GM18873 (cell line): ENCODE results near the gene HOXC12.

Source experiments
- ATAC-seq: cut with Tn5 transposase; IDR thresholded peaks from one replicate; pipeline ENCODE4 v1.9.1; 2021; ENCODE audit warnings: mild to moderate bottlenecking, moderate library complexity, moderate number of reproducible peaks; ENCODE audit not compliant: unreplicated experiment, low FRiP score

Gene HOXC12

DNA sequence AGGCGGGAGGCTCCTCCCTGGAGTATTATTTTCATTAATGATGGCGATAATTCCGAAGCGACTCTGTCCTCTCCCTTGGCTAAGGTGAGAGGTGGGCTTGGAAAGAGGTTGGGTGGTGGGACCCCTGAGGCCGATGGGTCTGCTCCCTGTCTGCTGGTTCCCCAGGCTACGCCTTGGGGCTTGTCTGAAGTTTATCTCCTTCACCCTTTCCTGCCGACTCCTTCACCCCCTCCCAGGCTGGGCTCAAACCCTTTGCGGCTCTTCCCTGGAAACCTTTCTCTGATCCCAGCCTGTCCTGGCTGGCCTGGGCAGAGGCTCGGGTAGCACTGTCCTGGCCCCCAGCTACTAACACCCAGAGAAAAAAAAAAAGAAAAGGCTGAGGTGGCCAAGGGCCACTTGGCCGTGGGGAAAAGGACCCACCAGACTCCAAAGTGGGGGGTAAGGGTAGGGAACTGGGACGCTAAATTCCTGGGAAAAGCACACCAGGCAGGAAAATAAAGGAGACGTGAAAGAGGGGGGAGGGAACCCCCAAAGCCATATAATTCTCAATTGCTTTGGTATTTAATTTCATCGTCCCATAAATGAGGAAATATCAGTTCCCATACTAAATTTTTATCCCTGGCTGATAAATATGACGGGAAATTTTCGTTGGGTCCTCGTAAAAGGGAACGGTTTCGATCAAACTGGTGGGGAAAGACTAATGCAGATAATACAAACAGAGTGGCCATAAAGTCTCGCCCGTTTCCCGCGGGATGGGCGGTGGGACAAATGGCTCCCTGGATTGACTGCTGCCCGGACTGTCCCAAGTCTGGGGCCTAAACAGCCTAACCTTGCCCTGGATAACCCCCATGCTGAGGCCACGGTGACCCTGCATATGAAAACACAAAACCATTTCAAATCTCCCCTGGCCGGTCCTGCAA is 28.2 kb downstream of the HOXC12 start:
- no peak for ATAC-seq

- no peak for ATAC-seq
These were observed 28.9 kb downstream of the HOXC12 start for GRCh38 chr12:53983568-53983949.

DNA sequence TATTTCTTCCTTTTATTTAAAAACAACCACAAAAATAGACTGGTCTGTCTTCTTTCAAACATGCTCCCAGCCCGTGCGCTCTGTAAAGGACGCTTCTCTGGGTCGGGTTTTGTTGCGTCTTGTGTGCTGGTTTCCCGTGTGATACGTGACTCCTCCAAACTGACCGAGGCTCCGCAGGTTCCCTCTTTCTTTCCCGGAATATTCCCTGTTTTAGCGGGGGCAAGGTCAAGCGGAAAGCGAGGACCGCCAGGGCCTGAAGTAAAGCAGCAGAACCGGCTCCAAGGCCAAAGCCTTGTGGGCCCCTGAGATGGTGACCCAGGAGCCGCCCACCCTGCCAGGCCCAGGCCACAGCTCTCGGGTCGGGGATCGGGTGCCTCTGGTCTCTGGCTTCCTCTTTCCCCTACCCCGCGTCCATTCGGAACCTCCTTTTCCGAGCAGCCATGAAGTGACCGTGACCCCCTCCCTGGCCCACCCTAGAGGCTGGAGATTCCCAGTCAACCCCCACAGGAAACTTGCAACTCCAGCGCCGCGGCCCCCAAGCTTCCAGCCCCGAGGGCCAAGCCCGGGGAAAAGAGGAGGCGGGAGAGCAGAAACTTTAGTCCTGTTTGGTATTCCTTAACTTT is 29.4 kb downstream of the HOXC12 start:
- no peak for ATAC-seq

- ATAC-seq, result no peak
These were observed 30.4 kb downstream of the HOXC12 start, which contains the start of gene HOXC10 for GRCh38 chr12:53984901-53985691. TSS of gene HOXC10 (plus strand) at chr12:53985146. CDS start at chr12:53985260, 114 bp downstream.

DNA sequence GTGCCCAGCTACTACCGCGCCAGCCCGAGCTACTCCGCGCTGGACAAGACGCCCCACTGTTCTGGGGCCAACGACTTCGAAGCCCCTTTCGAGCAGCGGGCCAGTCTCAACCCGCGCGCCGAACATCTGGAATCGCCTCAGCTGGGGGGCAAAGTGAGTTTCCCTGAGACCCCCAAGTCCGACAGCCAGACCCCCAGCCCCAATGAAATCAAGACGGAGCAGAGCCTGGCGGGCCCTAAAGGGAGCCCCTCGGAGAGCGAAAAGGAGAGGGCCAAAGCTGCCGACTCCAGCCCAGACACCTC is 30.9 kb downstream of the HOXC12 start:
- no peak for ATAC-seq

DNA sequence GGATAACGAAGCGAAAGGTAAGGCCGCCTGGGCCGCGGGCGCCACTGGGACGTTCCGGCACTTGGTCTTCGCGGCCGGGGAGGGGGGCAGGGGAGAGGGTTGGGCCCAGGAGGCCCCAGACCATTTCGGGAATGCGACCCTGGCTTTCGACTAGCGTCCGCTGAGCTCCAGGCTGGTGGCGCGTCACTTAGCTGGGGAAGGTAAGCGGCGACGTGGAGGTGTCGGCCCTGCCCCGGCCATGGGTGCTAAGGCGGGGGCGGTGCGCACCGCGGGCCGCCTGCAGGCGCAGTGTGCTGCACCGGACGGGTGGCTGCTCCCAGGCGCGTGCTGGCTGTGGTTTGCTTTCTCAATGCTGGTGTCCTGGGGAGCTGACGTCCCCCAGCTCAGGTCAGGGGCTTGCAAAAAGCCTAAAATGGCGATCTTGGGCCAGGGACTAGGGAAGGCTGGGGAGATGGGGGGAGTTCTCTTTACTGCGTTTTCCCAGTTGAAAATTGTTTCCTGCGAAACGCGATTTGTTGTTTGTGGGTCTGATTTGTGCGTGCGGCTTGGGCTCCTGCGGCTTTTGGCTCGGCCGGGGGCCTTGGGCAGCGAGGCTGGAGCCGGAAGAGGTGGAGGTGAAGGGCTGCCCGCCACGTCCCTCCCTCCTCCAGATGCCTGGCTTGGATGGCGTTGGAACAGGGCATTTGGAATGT is 31.4 kb downstream of the HOXC12 start:
- no peak for ATAC-seq

DNA sequence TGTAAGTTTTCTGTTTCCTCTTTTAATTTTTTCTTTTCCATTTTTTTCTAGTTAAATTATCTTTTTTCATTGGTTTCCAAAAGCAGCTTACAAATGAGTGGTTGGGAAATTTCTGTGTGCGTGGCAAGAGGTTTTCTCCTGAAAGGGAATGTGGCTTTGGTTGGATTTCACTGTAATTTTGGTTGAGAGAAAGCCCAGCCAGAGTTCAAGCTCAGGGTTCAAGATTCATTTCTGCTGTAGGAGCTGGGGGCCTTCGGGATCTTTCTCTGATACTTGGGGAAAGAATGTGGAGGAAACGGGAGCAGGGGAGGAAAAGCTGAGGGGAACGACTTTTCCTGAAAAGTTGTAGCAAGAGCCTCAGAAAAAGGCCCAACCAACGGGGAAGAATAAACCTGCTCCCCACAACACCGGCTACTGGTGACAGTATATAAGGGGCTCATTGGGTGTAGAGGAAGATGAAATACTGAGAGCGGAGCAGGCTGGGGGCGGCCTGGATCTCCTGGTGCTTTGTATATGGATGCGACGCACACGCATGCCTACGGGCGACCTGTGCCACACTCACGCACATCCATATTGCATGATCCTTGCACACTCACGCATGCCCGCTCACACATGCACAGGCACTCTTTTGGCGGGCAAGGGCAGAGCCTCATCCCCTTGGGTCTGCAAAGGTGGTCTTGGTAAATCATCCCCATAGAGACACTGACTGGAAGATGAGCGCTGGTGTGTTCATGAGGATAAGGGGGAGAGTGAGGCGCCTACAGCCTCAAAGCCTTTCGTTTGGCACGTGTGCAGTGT is 32.2 kb downstream of the HOXC12 start:
- ATAC-seq, result no peak

DNA sequence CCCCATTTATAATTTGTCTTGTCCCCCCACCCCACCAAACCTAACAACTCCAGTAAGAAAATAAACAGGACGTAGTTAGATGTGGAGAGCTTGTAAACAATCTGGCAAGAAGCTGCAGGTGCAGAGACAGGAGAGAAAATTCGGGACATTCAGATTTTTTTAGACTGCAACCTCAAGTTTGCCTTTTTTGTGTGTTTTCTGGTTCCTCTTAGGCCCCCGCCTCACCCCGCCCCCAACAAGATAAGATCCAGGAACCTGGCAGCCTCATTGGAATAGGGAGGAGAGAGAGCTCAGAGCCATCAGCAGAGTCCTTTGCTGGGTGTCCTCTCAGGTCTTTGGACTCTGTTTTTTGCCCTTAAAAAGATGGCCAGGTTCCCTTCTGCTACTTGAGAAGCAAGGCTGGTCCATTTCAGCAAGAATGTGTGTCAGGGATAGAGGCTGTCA is 33.1 kb downstream of the HOXC12 start:
- ATAC-seq, result no peak

DNA sequence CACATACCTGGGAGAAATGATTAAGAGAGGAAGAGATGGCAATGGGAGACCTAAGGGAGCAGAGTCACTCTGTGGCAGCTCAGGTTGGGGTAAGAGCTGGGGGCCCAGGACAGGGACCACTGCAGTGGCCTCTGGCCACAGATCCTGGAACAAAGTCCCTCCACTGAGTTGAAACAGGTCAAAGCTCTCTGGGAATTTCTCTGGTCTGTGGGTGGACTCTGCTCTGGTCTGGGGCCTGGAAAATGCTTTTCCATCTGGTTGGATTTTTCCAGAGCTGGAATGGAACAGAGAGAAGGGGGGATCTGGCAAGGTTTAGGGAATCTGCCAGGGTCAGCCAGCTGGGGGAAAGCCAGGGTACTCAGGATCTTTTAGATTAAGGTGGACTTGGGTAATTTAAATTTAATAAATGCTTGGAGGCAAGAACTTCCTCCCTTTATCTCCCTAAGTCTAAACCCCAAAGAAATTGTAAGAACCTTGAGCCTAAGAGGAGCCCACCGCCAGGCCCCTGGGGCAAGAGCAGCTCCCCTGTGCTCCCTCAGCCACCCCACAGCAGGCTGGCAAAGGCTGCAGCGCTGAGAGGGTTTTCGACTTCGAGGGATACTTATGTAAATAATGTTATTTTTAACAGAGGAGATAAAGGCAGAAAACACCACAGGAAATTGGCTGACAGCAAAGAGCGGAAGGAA is 34.0 kb downstream of the HOXC12 start:
- ATAC-seq, result no peak

DNA sequence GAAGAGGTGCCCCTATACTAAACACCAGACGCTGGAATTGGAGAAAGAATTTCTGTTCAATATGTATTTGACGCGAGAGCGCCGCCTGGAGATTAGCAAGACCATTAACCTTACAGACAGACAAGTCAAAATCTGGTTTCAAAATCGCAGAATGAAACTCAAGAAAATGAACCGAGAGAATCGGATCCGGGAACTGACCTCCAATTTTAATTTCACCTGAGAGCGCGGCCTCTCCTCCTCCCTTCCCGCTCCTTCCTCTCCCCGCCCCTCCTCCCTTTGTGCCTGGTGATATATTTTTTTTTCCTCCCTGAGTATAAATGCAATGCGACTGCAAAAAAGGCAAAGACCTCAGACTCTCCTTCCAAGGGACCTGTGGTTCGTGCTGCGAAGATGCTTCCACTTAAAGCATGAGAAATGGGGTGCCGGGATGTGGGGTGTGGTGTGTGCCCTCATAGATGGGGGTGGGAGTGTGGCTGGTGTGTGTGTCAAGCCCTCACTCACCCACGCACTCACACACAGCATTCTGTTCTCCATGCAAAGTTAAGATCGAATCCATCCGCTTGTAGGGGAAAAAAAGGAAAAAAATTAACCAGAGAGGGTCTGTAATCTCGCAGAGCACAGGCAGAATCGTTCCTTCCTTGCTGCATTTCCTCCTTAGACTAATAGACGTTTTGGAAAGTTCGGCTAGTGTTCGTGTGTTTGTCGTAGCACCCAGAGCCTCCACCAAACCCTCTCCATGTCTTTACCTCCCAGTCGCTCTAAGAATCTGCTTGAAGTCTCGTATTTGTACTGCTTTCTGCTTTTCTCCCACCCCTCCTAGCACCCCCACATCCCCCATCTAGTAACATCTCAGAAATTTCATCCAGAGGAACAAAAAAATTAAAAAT is 34.8 kb downstream of the HOXC12 start:
- no peak for ATAC-seq

DNA sequence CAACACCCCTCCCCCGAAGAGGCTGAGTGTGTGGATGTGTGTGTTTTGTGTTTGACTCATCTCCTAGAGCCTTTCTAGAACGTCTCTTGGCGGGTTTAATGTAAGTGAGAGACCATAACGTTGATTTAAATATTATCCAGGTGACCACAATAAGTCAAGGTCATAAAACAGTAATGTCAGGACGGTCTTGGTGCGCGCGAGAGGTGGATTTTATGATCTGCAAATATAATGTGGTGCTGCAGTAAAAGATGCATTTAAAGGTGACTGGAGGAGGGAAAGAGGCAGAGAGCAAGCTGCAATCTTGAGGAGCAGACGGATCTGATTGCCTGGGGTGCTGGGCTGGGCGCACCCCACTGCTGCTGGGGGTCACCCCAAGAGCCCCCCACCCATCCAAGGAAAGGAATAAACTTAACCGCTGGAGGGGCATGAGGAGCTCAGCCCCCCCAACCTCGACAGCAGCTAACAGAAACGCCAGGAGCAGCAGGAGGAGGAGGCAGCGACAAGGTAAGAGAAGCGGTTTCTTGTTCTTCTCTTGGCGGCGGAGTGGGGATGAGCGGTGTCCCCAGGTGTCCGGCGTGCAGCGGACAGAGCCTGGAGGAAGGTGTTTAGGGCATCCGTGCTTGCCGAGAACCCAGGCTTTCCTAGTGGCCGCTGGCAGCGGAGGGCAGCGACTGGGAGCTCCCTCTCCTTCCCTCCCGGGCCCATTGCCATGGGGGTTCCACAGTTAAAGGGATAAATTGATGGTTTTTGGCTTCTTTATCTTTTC is 35.8 kb downstream of the HOXC12 start:
- ATAC-seq, result no peak

- ATAC-seq, result no peak
These were observed 36.4 kb downstream of the HOXC12 start for GRCh38 chr12:53991077-53991460.

- ATAC-seq, result no peak
These were observed 37.7 kb downstream of the HOXC12 start for GRCh38 chr12:53992377-53992889.

- ATAC-seq, result no peak
These were observed 38.7 kb downstream of the HOXC12 start for GRCh38 chr12:53993162-53994008.

- no peak for ATAC-seq
These were observed 39.2 kb downstream of the HOXC12 start for GRCh38 chr12:53994009-53994263.

GRCh38 chr12:53994264-53995001 is 39.7 kb downstream of the HOXC12 start:
- ATAC-seq, result no peak
